GM12878 (cell line): Measurements from ENCODE around the gene SUGP2. TPM values are rescaled to one million over a fixed set of nuclear protein-coding genes. Genes with fewer than 3 reads are reported as not detected.

Source experiments
- ATAC-seq: fragments of 200-7000 bp; cut with Tn5 transposase; 3 replicates; pipeline ENCODE4 v1.9.1; 2020; ENCODE audit warnings: mild to moderate bottlenecking, moderate library complexity
- BruUV-seq: library from RNA; stranded (reverse); fragments of 400-500 nt; replicated peaks from 2 replicates; lab custom pipeline; 2021; lab: Mats Ljungman, UMichigan
- CTCF ChIA-PET: fragments of 300-600 bp; sonication (Branson Sonifier 250); formaldehyde crosslinking; extraction: SDS; loops from one replicate; lab custom pipeline; 2021; ENCODE audit warnings: inconsistent platforms; lab: Yijun Ruan, JAX
- POLR2A ChIA-PET: fragments of 350-600 bp; formaldehyde crosslinking; extraction: SDS; loops from one replicate; lab custom pipeline; 2021; ENCODE audit warnings: inconsistent platforms; lab: Charles Lee
- RAD21 ChIA-PET: fragments of 300-600 bp; sonication (Branson Sonifier 250); formaldehyde crosslinking; loops from one replicate; lab custom pipeline; 2023; ENCODE audit warnings: antibody characterized with exemption; ENCODE audit not compliant: unreplicated experiment; lab: Charles Lee
- SMC1A ChIA-PET: fragments of 300-600 bp; sonication (Branson Sonifier 250); formaldehyde crosslinking; loops from one replicate; lab custom pipeline; 2023; ENCODE audit not compliant: unreplicated experiment, uncharacterized antibody; lab: Charles Lee
- DNase-seq: peaks from one replicate; pipeline ENCODE4 v3.0.0-alpha.2; 2011; ENCODE audit warnings: low read depth, low spot score
- FAIRE-seq: peaks from 3 replicates; lab custom pipeline; 2011; peaks lifted over from hg19 to GRCh38; lab: Jason Lieb, UNC
- H2AFZ ChIP-seq: 2 replicates; pipeline ENCODE4 v1.6.0; 2011; ENCODE audit warnings: low read depth, low read length, control low read depth; ENCODE audit not compliant: control insufficient read depth
- H3K27ac ChIP-seq: 2 replicates; pipeline ENCODE4 v1.5.1; 2011; ENCODE audit warnings: control low read depth; ENCODE audit not compliant: control insufficient read depth, insufficient read depth
- H3K27me3 ChIP-seq, 2 experiments: replicated peaks in 1 of 2; 2 replicates each; pipeline versions ENCODE4 v1.6.0 to v1.6.1; 2011; ENCODE audit warnings: low read length in 1 of 2; ENCODE audit not compliant: control insufficient read depth in 2 of 2, insufficient read depth in 2 of 2
- H3K36me3 ChIP-seq, 2 experiments: 2 replicates each; pipeline ENCODE4 v1.5.1; 2011; ENCODE audit warnings: low read length in 1 of 2; ENCODE audit not compliant: control insufficient read depth in 2 of 2, insufficient read depth in 2 of 2
- H3K4me1 ChIP-seq: 2 replicates; pipeline ENCODE4 v1.6.1; 2011; ENCODE audit warnings: mild to moderate bottlenecking, low read length, moderate library complexity, mixed read lengths; ENCODE audit not compliant: control insufficient read depth, insufficient read depth
- H3K4me2 ChIP-seq: 2 replicates; pipeline ENCODE4 v1.6.0; 2011; ENCODE audit warnings: control low read depth; ENCODE audit not compliant: control insufficient read depth, insufficient read depth
- H3K4me3 ChIP-seq: fragments of 200-600 bp; sonication (generic); 2 replicates; pipeline ENCODE4 v1.5.1; 2016
- H3K79me2 ChIP-seq: 2 replicates; pipeline ENCODE4 v1.6.0; 2011; ENCODE audit warnings: low read length; ENCODE audit not compliant: control insufficient read depth, insufficient read depth
- H3K9ac ChIP-seq: 2 replicates; pipeline ENCODE4 v1.8.0; 2011; ENCODE audit warnings: low read length, control low read depth, mixed read lengths; ENCODE audit not compliant: control insufficient read depth, insufficient read depth
- H3K9me3 ChIP-seq: replicated peaks from 3 replicates; pipeline ENCODE4 v1.5.1; 2011; ENCODE audit warnings: mild to moderate bottlenecking, low read length; ENCODE audit not compliant: control insufficient read depth, insufficient read depth
- H4K20me1 ChIP-seq: 2 replicates; pipeline ENCODE4 v1.6.0; 2011; ENCODE audit not compliant: control insufficient read depth, insufficient read depth
- CEBPZ ChIP-seq: fragments of 150-350 bp; IDR thresholded peaks from 2 replicates; pipeline ENCODE4 v1.6.1; 2016; ENCODE audit warnings: low read depth, low read length
- DPF2 ChIP-seq: fragments of 450-650 bp; IDR thresholded peaks from 2 replicates; pipeline ENCODE4 v1.6.1; 2017; ENCODE audit warnings: mild to moderate bottlenecking
- E2F4 ChIP-seq: IDR thresholded peaks from 2 replicates; pipeline ENCODE4 v1.6.1; 2012; ENCODE audit warnings: low read depth, low read length, improper control_type of control experiment
- E2F8 ChIP-seq: fragments of 450-650 bp; IDR thresholded peaks from 2 replicates; pipeline ENCODE4 v1.6.1; 2018; ENCODE audit warnings: mild to moderate bottlenecking, low read depth, moderate library complexity; ENCODE audit not compliant: partially characterized antibody
- EED ChIP-seq: sonication (generic); IDR thresholded peaks from 2 replicates; pipeline ENCODE4 v1.6.1; 2016; ENCODE audit warnings: antibody characterized with exemption, low read depth
- GATAD2B ChIP-seq: fragments of 450-650 bp; conservative IDR thresholded peaks from 2 replicates; pipeline ENCODE4 v1.6.1; 2017; ENCODE audit warnings: low read depth, mild to moderate bottlenecking, moderate library complexity
- HDAC2 ChIP-seq: fragments of 200-600 bp; sonication (generic); IDR thresholded peaks from 2 replicates; pipeline ENCODE4 v1.6.1; 2017
- IKZF2 ChIP-seq, 2 experiments: fragments of 450-650 bp; IDR thresholded peaks; 2 replicates each; pipeline ENCODE4 v1.6.1; 2017; ENCODE audit warnings: mild to moderate bottlenecking in 2 of 2, moderate library complexity in 2 of 2
- IRF3 ChIP-seq: fragments of 450-650 bp; IDR thresholded peaks from 2 replicates; pipeline ENCODE4 v1.6.1; 2014; ENCODE audit warnings: mild to moderate bottlenecking
- IRF4 ChIP-seq: IDR thresholded peaks from 2 replicates; pipeline ENCODE4 v1.6.1; 2011; ENCODE audit warnings: low read depth, low read length
- NR2F1 ChIP-seq: fragments of 450-650 bp; conservative IDR thresholded peaks from 2 replicates; pipeline ENCODE4 v1.6.1; 2017; ENCODE audit warnings: mild to moderate bottlenecking
- RAD51 ChIP-seq: fragments of 450-650 bp; IDR thresholded peaks from 2 replicates; pipeline ENCODE4 v1.6.1; 2016; ENCODE audit warnings: moderate library complexity, mild to moderate bottlenecking, inconsistent platforms
- YY1 ChIP-seq: IDR thresholded peaks from 2 replicates; pipeline ENCODE4 v1.6.1; 2011; ENCODE audit warnings: low read depth, mild to moderate bottlenecking, low read length
- WGBS: methylation state at CpG from one replicate; pipeline ENCODE4 v1.1.6; 2016; ENCODE audit warnings: low lambda C conversion rate; ENCODE audit not compliant: insufficient replicate concordance, insufficient coverage; ENCODE audit errors: missing lambda C conversion rate; 5-methylcytosine and 5-hydroxymethylcytosine counted together
- in situ Hi-C: fragments of 300-500 bp; cut with MboI; formaldehyde crosslinking; loops from 9 replicates; pipeline ENCODE4 v1.14.3; 2018; ENCODE audit warnings: mixed read lengths
- intact Hi-C: fragments of 100-400 bp; cut with micrococcal nuclease; formaldehyde crosslinking; loops from one replicate; pipeline ENCODE4 v1.14.2; 2022; ENCODE audit not compliant: unreplicated experiment
- polyA plus RNA-seq, 11 experiments: library from polyadenylated mRNA; depleted of rRNA in 4 of 11; unstranded in 6 of 11; stranded (reverse) in 5 of 11; fragments of >200 nt; fragmentation: Nextera tagmentation in 4 of 11; fragmentation: Illumina TruSeq in 1 of 11; extraction: Ambion mirVana in 4 of 11; extraction: Trizol in 1 of 11; gene quantifications; 1 replicate in 1 of 11; 2 replicates in 10 of 11; pipeline versions ENCODE4 v1.2.1 to v1.2.3, GENCODE V29; 2011 to 2016; ENCODE audit warnings: inconsistent platforms in 2 of 11, missing spikeins in 2 of 11, low read depth in 1 of 11
- total RNA-seq, 4 experiments: library from RNA; depleted of rRNA in 3 of 4; stranded (reverse); fragments of >200 nt in 3 of 4; fragmentation: Illumina TruSeq in 1 of 4; extraction: Trizol in 1 of 4; gene quantifications; 2 replicates each; pipeline versions ENCODE4 v1.2.1 to v1.2.3, GENCODE V29; 2013 to 2021
- TF ChIP-seq, protein P1 (sequence below): IDR thresholded peaks from 2 replicates; pipeline ENCODE4 v1.6.1; 2011; ENCODE audit warnings: low read depth, low read length, improper control_type of control experiment, borderline replicate concordance

The SUGP2 gene
- total and polyA plus RNA-seq, 10 of the 15 experiments (the other 5 are each of a cell fraction or from before 2014, with no cell fraction given) = 15.0 to 120 (median 57.2) TPM

DNA sequence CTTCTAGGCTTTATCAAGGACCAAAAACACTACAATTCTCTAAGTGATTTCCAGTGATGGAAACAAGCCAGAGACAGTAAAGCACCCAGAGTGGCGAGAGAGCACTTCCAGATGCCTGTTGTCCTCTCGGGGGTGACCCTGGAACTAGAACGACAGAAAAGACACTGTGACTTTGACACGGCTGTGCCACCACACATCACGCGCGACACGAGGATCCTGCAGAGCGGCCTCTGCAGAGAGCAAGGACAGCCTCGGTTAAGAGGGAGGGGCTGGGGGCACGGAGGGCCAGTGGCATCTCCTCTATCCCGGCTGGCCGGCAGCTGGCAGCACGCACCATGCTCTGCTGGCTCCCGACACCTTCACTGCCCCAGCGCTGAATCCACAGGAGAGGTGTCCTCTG lies 42.3 kb downstream of the SUGP2 start:
- POLR2A ChIA-PET = interaction anchor here (0.5 kb wide), 1 partner anchor 78 kb away, joined by 3 read pairs; no protein-coding TSS in a partner anchor
- H3K4me1 ChIP-seq = no peaks in the 10 kb centered on the region
- TF ChIP-seq GATAD2B = no peak
- TF ChIP-seq IRF3 = no peak
- TF ChIP-seq E2F4 = no peak
- no peak for TF ChIP-seq IRF4
- TF ChIP-seq CEBPZ = no peak
- no peak for TF ChIP-seq DPF2
- TF ChIP-seq EED = no peak
- TF ChIP-seq, protein P1, sequence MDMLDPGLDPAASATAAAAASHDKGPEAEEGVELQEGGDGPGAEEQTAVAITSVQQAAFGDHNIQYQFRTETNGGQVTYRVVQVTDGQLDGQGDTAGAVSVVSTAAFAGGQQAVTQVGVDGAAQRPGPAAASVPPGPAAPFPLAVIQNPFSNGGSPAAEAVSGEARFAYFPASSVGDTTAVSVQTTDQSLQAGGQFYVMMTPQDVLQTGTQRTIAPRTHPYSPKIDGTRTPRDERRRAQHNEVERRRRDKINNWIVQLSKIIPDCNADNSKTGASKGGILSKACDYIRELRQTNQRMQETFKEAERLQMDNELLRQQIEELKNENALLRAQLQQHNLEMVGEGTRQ = no peak
- no peak for TF ChIP-seq HDAC2
- no peak for TF ChIP-seq RAD51
- TF ChIP-seq E2F8 = no peak
- no peak for TF ChIP-seq YY1
- TF ChIP-seq NR2F1 = no peak
- TF ChIP-seq IKZF2 (IDR thresholded peaks at IDR 0.05) = no peak

More for the DNA sequence above, 42.3 kb downstream of the SUGP2 start:
- ChIA-PET RAD21 (no interaction called here), SMC1A (no interaction called here), CTCF (interaction anchor here (0.6 to 1.4 kb wide), 2 partner anchors 72 to 132 kb away, joined by 3 read pairs; partner anchors contain the start of genes COPE and DDX49)
- FAIRE-seq (no peak), ATAC-seq (no peak), DNase-seq (no peak)
- 98% methylated on average over 16 of the region's 16 CpGs for WGBS
- intact Hi-C loops (no loop called here), in situ Hi-C loops (no loop called here)
- H3K27me3 ChIP-seq = no peaks in the 10 kb centered on the region
- H2AFZ ChIP-seq = no peak overlapping the region
- H3K4me3 ChIP-seq = no peak overlapping the region
- H3K36me3 ChIP-seq = peaks cover 19 to 23% of the 10 kb centered on the region in 2 experiments
- H4K20me1 ChIP-seq = no peaks in the 10 kb centered on the region
- H3K4me2 ChIP-seq = no peak overlapping the region
- H3K79me2 ChIP-seq = no peaks in the 10 kb centered on the region
- BruUV-seq = no TSS peak
- no peak overlapping the region for H3K27ac ChIP-seq
- no peak overlapping the region for H3K9ac ChIP-seq
- H3K9me3 ChIP-seq = no peaks in the 10 kb centered on the region
